Measurements from ENCODE around the gene TMEM132E. TPM values are rescaled to one million over a fixed set of nuclear protein-coding genes. Genes with fewer than 3 reads are reported as not detected.

Gene TMEM132E
- total RNA-seq, 1 donor from 2014 or later, result 3.6 TPM

- TF ChIP-seq CTCF (conservative IDR thresholded peaks at IDR 0.05), result no peak
- no peaks in the 10 kb centered on the region for H3K36me3 Mint-ChIP-seq (ENCODE audit: low read depth)
- no peak for DNase-seq (ENCODE audit: low read depth, low spot score)
- H3K4me1 Mint-ChIP-seq, result no peaks in the 10 kb centered on the region
- H3K4me3 Mint-ChIP-seq, result no peak overlapping the region
- H3K27ac Mint-ChIP-seq (ENCODE audit: unreplicated experiment), result no peak overlapping the region
- peaks cover 76% of the 10 kb centered on the region for H3K27me3 Mint-ChIP-seq (ENCODE audit: low read depth)
- no peaks in the 10 kb centered on the region for H3K9me3 Mint-ChIP-seq
These were observed 29.4 kb upstream of the TMEM132E start for GRCh38 chr17:34549966-34550365.

- Mint-ChIP-seq H3K27me3 (ENCODE audit: low read depth) (peaks cover 58% of the 10 kb centered on the region), H3K27ac (ENCODE audit: unreplicated experiment) (no peak overlapping the region), H3K9me3 (no peaks in the 10 kb centered on the region), H3K36me3 (ENCODE audit: low read depth) (no peaks in the 10 kb centered on the region), H3K4me3 (no peak overlapping the region), H3K4me1 (no peaks in the 10 kb centered on the region)
- DNase-seq (ENCODE audit: low read depth, low spot score), result no peak
- TF ChIP-seq CTCF (conservative IDR thresholded peaks at IDR 0.05), result no peak
These were observed 25.5 kb upstream of the TMEM132E start for GRCh38 chr17:34553907-34554306.

- DNase-seq (ENCODE audit: low read depth, low spot score), result peak; percentile 16
- no peaks in the 10 kb centered on the region for H3K4me1 Mint-ChIP-seq
- TF ChIP-seq CTCF (conservative IDR thresholded peaks at IDR 0.05), result no peak
These were observed 23.0 kb upstream of the TMEM132E start for GRCh38 chr17:34556384-34556783.

GRCh38 chr17:34556931-34557330, 22.5 kb upstream of the TMEM132E start:
- DNase-seq (ENCODE audit: low read depth, low spot score), result no peak
- TF ChIP-seq CTCF (conservative IDR thresholded peaks at IDR 0.05), result no peak
- Mint-ChIP-seq H3K9me3 (no peaks in the 10 kb centered on the region), H3K36me3 (ENCODE audit: low read depth) (no peaks in the 10 kb centered on the region), H3K4me3 (no peak overlapping the region), H3K27me3 (ENCODE audit: low read depth) (peaks cover 45% of the 10 kb centered on the region), H3K27ac (ENCODE audit: unreplicated experiment) (no peak overlapping the region), H3K4me1 (no peaks in the 10 kb centered on the region)

More at GRCh38 chr17:34556384-34556783, 23.0 kb upstream of the TMEM132E start:
- H3K27me3 Mint-ChIP-seq (ENCODE audit: low read depth), result peaks cover 43% of the 10 kb centered on the region
- H3K36me3 Mint-ChIP-seq (ENCODE audit: low read depth), result no peaks in the 10 kb centered on the region
- no peak overlapping the region for H3K4me3 Mint-ChIP-seq
- H3K9me3 Mint-ChIP-seq, result no peaks in the 10 kb centered on the region
- no peak overlapping the region for H3K27ac Mint-ChIP-seq (ENCODE audit: unreplicated experiment)

GRCh38 chr17:34561328-34561727, 18.1 kb upstream of the TMEM132E start:
- no peaks in the 10 kb centered on the region for H3K9me3 Mint-ChIP-seq
- no peak overlapping the region for H3K4me3 Mint-ChIP-seq
- no peaks in the 10 kb centered on the region for H3K4me1 Mint-ChIP-seq
- TF ChIP-seq CTCF (conservative IDR thresholded peaks at IDR 0.05), result no peak
- DNase-seq (ENCODE audit: low read depth, low spot score), result no peak
- peaks cover 22% of the 10 kb centered on the region for H3K27me3 Mint-ChIP-seq (ENCODE audit: low read depth)
- no peaks in the 10 kb centered on the region for H3K36me3 Mint-ChIP-seq (ENCODE audit: low read depth)
- H3K27ac Mint-ChIP-seq (ENCODE audit: unreplicated experiment), result no peak overlapping the region

- TF ChIP-seq CTCF (conservative IDR thresholded peaks at IDR 0.05), result peak; percentile 57
- H3K4me1 Mint-ChIP-seq, result no peaks in the 10 kb centered on the region
- H3K27me3 Mint-ChIP-seq (ENCODE audit: low read depth), result peaks cover 22% of the 10 kb centered on the region
- no peaks in the 10 kb centered on the region for H3K36me3 Mint-ChIP-seq (ENCODE audit: low read depth)
- no peak overlapping the region for H3K4me3 Mint-ChIP-seq
- no peaks in the 10 kb centered on the region for H3K9me3 Mint-ChIP-seq
- H3K27ac Mint-ChIP-seq (ENCODE audit: unreplicated experiment), result no peak overlapping the region
- no peak for DNase-seq (ENCODE audit: low read depth, low spot score)
These were observed 17.0 kb upstream of the TMEM132E start for GRCh38 chr17:34562387-34562786.

Data from neural crest cell (in vitro differentiated cells).